Testis (tissue), 3 donors: Measurements from ENCODE around the gene ATP1A4. TPM values are rescaled to one million over a fixed set of nuclear protein-coding genes. Genes with fewer than 3 reads are reported as not detected.
"Not testable (repeated sequence)": the region's sequence is repeated elsewhere in the genome, so short reads cannot be mapped to it uniquely, and the experiment has no call there.

ENCODE experiments used
- DNase-seq: peaks from one replicate; pipeline ENCODE4 v3.0.0-alpha.2; 2019
- H3K27ac ChIP-seq, 2 donors: fragments of 200-600 bp; sonication (generic); one replicate each; pipeline ENCODE4 v1.5.1; 2019
- H3K27me3 ChIP-seq: fragments of 200-600 bp; sonication (generic); one replicate; pipeline ENCODE4 v1.5.1; 2019
- H3K36me3 ChIP-seq: fragments of 200-600 bp; sonication (generic); one replicate; pipeline ENCODE4 v1.5.1; 2017; ENCODE audit warnings: low read depth; ENCODE audit errors: missing control alignments
- H3K4me1 ChIP-seq: fragments of 200-600 bp; sonication (generic); one replicate; pipeline ENCODE4 v1.5.1; 2019
- H3K4me3 ChIP-seq, 2 donors: fragments of 200-600 bp; sonication (generic); one replicate each; pipeline ENCODE4 v1.5.1; 2017 to 2019
- H3K9me3 ChIP-seq: fragments of 200-600 bp; sonication (generic); one replicate; pipeline ENCODE4 v1.5.1; 2017
- POLR2A ChIP-seq: fragments of 450-650 bp; IDR thresholded peaks from one replicate; pipeline ENCODE4 v1.6.1; 2017; ENCODE audit warnings: antibody characterized with exemption, mild to moderate bottlenecking, moderate library complexity
- WGBS, 2 donors: methylation state at CpG; one replicate each; pipeline ENCODE4 v1.1.5; 2018; 5-methylcytosine and 5-hydroxymethylcytosine counted together
- intact Hi-C: fragments of 100-400 bp; cut with DNase I; formaldehyde crosslinking; loops from one replicate; pipeline ENCODE4 v1.15.1; 2023; ENCODE audit warnings: low total_unique reads
- polyA plus RNA-seq: library from polyadenylated mRNA; stranded (reverse); fragments of 350-450 nt; fragmentation: Illumina TruSeq; extraction: RNeasy Lipid Tissue Mini Kit (QIAGEN cat#74804); gene quantifications from one replicate; pipeline ENCODE4 v1.2.3, GENCODE V29; 2014; ENCODE audit warnings: low read depth, low replicate concordance; ENCODE audit not compliant: insufficient read depth
- total RNA-seq, 2 donors: library from RNA; depleted of rRNA; stranded (reverse); fragments of >200 nt; gene quantifications; one replicate each; pipeline ENCODE4 v1.2.3, GENCODE V29; 2016
- TF ChIP-seq, protein P1 (sequence below), 3 experiments: fragments of 450-650 bp in 2 of 3; fragments of 200-600 bp in 1 of 3; sonication (generic) in 1 of 3; IDR thresholded peaks; one replicate each; pipeline ENCODE4 v1.5.1; 2016 to 2019; ENCODE audit warnings: antibody characterized with exemption in 3 of 3, mild to moderate bottlenecking in 2 of 3, moderate library complexity in 1 of 3

ATP1A4 gene
- total and polyA plus RNA-seq, 3 donors from 2014 or later, result 13.3 to 38.6 (median 23.0) TPM

DNA sequence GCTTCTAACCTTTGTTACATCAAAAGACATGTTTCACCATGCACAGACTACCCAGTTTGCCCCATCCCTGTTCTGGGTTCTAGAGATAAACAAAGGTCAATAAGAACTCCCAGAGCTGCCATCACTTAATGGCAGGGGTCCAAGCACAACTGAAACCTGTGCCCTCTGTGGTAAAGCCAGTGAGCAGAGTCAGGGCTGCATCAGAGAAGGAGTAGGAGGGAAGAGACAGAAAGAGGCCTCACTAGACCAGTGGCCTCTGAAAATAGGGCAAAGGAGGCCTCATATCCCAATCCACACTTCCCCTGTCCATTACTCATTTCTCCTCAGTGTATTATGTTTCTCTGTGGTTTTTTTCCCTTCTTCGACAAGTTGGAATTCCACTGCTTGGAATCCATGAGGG is 25.7 kb upstream of the ATP1A4 start:
- no peaks in the 10 kb centered on the region for H3K9me3 ChIP-seq
- H3K4me1 ChIP-seq, result peaks cover 4% of the 10 kb centered on the region
- no peaks in the 10 kb centered on the region for H3K36me3 ChIP-seq
- no peaks in the 10 kb centered on the region for H3K27me3 ChIP-seq
- 87 to 95% methylated on average over 1 of the region's 1 CpG for WGBS, 2 donors
- H3K4me3 ChIP-seq, result no peak overlapping the region
- intact Hi-C loops, result no loop called here
- DNase-seq, result no peak
- no peak overlapping the region for H3K27ac ChIP-seq
- TF ChIP-seq POLR2A, result no peak
- TF ChIP-seq, protein P1, sequence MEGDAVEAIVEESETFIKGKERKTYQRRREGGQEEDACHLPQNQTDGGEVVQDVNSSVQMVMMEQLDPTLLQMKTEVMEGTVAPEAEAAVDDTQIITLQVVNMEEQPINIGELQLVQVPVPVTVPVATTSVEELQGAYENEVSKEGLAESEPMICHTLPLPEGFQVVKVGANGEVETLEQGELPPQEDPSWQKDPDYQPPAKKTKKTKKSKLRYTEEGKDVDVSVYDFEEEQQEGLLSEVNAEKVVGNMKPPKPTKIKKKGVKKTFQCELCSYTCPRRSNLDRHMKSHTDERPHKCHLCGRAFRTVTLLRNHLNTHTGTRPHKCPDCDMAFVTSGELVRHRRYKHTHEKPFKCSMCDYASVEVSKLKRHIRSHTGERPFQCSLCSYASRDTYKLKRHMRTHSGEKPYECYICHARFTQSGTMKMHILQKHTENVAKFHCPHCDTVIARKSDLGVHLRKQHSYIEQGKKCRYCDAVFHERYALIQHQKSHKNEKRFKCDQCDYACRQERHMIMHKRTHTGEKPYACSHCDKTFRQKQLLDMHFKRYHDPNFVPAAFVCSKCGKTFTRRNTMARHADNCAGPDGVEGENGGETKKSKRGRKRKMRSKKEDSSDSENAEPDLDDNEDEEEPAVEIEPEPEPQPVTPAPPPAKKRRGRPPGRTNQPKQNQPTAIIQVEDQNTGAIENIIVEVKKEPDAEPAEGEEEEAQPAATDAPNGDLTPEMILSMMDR (IDR thresholded peaks at IDR 0.05), result no peak

DNA sequence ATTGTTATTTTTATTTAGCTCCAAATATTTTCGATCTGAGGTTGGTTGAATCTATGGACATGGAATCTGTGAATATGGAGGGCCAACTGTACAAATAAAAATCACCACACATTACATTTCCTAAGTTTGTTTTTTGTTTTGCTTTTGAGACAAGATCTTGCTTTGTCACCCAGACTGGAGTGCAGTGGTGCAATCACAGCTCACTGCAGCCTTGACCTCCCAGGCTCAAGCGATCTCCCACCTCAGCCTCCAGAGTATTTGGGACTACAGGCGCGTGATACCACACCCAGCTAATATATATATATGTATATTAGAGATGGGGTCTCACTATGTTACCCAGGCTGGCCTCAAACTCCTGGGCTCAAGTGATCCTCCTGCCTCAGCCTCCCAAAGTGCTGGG is 25.1 kb upstream of the ATP1A4 start:
- H3K27ac ChIP-seq, intact Hi-C loops, DNase-seq, H3K36me3 ChIP-seq, H3K4me3 ChIP-seq, H3K27me3 ChIP-seq, H3K9me3 ChIP-seq: not testable (repeated sequence)
- WGBS, 2 donors, result 66% methylated on average over 4 of the region's 4 CpGs
- peaks cover 10% of the 10 kb centered on the region for H3K4me1 ChIP-seq

DNA sequence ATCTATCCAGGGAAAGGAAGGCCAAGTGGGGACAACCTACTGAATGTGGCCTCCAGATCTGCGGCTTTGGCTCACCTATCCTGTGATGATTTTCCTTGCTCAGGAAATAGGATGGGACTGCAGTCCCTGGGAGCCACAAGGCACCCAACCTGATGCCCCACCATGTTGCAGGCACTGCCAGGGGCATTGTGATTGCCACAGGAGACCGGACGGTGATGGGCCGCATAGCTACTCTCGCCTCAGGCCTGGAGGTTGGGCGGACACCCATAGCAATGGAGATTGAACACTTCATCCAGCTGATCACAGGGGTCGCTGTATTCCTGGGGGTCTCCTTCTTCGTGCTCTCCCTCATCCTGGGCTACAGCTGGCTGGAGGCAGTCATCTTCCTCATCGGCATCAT is 24.0 kb upstream of the ATP1A4 start:
- Histone ChIP-seq H3K4me1 (peaks cover 21% of the 10 kb centered on the region), H3K36me3 (no peaks in the 10 kb centered on the region), H3K27me3 (no peaks in the 10 kb centered on the region), H3K4me3 (no peak overlapping the region), H3K9me3 (no peaks in the 10 kb centered on the region), H3K27ac (no peak overlapping the region)
- intact Hi-C loops, result no loop called here
- 95 to 96% methylated on average over 6 to 9 of the region's 9 CpGs for WGBS, 2 donors
- no peak for DNase-seq
- TF ChIP-seq, protein P1 (IDR thresholded peaks at IDR 0.05), result no peak

DNA sequence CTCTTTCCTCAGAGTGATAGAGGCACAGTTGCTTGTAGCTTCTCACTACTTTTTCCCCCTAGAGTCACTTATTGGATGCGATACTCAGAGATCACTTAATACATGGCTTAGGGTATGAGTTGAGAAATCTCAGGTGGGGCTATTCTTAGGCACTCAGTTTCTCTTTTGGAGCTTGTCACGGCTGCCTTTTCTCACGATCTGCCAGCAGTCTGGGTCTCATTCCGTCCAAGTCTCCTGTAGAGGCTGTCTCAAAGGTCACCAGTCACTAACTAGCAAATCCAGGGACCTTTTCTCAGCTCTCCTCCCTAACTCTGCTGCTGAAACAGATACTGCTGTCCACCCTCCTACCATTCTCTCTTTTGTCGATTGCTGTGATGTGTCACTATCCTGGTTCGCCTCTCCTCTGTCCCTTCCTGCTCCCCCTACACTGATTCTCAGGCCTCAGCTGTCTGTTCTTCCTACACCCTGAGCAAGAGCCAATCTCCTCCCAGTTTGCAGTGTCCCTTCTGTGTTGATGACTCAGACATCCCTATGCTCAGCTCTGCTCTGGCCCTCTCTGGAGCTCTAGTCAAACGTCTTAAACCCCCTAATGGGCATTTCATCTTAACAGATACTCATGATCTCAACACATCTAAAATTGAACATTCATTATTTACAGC is 23.4 kb upstream of the ATP1A4 start:
- H3K36me3 ChIP-seq, result no peaks in the 10 kb centered on the region
- no peak for TF ChIP-seq POLR2A
- TF ChIP-seq, protein P1 (IDR thresholded peaks at IDR 0.05), result no peak
- no peak overlapping the region for H3K4me3 ChIP-seq
- H3K9me3 ChIP-seq, result no peaks in the 10 kb centered on the region
- DNase-seq, result no peak
- H3K27me3 ChIP-seq, result no peaks in the 10 kb centered on the region
- peaks cover 25% of the 10 kb centered on the region for H3K4me1 ChIP-seq
- 63 to 65% methylated on average over 7 of the region's 7 CpGs for WGBS, 2 donors
- H3K27ac ChIP-seq, result no peak overlapping the region
- intact Hi-C loops, result no loop called here

DNA sequence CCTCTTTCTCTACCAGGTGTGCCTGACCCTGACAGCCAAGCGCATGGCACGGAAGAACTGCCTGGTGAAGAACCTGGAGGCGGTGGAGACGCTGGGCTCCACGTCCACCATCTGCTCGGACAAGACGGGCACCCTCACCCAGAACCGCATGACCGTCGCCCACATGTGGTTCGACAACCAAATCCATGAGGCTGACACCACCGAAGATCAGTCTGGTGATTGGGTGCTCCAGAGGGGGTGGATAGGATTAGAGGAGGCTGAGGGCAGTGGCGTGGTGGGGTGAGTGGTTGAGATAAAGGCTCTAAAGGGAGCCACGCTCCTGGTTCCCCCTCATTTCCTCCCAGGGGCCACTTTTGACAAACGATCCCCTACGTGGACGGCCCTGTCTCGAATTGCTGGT is 22.8 kb upstream of the ATP1A4 start:
- Histone ChIP-seq H3K27ac (no peak overlapping the region), H3K4me3 (no peak overlapping the region), H3K9me3 (no peaks in the 10 kb centered on the region), H3K36me3 (no peaks in the 10 kb centered on the region), H3K27me3 (no peaks in the 10 kb centered on the region), H3K4me1 (peaks cover 25% of the 10 kb centered on the region)
- 87 to 90% methylated on average over 18 of the region's 18 CpGs for WGBS, 2 donors
- TF ChIP-seq POLR2A, result no peak
- TF ChIP-seq, protein P1 (IDR thresholded peaks at IDR 0.05), result no peak
- DNase-seq, result no peak
- intact Hi-C loops, result no loop called here
